ENCODE results near the gene RBM48. TPM values are rescaled to one million over a fixed set of nuclear protein-coding genes. Genes with fewer than 3 reads are reported as not detected.
"Not testable (repeated sequence)": the region's sequence is repeated elsewhere in the genome, so short reads cannot be mapped to it uniquely, and the experiment has no call there.

The RBM48 gene
- total RNA-seq, result 10 to 100 TPM; 13.9 to 16.4 TPM

DNA sequence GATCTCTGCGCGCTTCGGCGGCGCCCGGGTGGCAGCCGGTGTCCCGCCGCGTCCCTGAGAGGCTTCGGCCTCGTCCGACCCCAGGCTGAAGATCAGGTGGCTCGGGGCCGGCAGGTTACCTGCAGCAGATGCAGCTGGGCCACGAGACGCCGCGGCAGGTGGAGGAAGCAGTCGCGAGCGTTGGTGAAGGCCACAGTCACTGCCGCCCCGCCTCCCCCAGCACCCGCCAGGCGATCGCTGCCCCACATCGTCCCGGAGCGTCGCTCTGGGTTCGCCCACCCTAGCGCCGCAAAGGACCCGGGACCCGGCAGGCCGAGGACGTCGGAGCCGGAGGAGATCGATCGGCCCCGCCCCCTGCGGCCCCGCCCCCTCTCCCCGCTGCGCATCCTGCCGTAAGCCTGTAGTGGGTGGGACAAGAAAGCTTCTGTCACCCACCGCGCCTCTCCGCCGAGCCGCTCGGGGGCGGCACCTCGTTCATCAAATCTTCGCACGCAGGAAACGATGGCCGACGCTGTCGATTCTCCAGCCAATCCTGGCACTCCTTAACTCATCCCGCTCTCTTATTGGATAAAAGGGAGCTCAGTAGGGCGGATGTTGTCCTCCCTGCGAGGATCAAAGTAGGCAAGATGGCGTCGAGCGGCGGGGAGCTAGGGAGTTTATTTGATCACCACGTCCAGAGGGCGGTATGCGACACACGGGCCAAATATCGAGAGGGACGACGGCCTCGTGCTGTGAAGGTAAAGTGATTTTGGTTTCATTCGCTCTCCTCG, at the start of gene RBM48, which contains the start of gene PEX1:
Gene RBM48, plus strand, starts transcription at position 608 of the 770 bp plus-strand sequence. Its CDS starts 19 bp downstream, at position 627.
Gene PEX1, minus strand, starts transcription at position 333 of the 770 bp plus-strand sequence. Its CDS starts 85 bp downstream, at position 248.
- no peaks in the 10 kb centered on the region for H3K9me3 Mint-ChIP-seq
- peak within 1 kb of the TSS; percentile 93 for H3K4me3 Mint-ChIP-seq
- H3K27ac Mint-ChIP-seq, result peak within 1 kb of the TSS; percentile 94
- peak; percentile 95 for DNase-seq
- H3K4me1 Mint-ChIP-seq, result peaks cover 25% of the 10 kb centered on the region
- no peaks in the 10 kb centered on the region for H3K27me3 Mint-ChIP-seq
- peaks cover 2% of the 10 kb centered on the region for H3K36me3 Mint-ChIP-seq

DNA sequence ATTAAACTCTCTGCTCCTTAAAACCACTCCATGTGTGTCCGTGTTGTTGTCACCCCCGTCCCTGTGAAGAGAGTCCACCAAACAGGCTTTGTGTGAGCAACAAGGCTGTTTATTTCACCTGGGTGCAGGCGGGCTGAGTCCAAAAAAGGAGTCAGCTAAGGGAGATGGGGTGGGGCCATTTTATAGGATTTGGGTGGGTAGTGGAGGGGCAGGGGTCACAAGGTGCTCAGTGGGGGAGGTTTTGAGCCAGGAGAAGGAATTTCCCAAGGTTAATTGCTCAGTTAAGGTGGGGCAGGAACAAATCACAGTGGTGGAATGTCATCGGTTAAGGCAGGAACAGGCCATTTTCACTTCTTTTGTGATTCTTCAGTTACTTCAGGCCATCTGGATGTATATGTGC, 49.4 kb upstream of the RBM48 start:
- DNase-seq, H3K27ac Mint-ChIP-seq, H3K9me3 Mint-ChIP-seq, H3K4me3 Mint-ChIP-seq, H3K4me1 Mint-ChIP-seq, H3K36me3 Mint-ChIP-seq, H3K27me3 Mint-ChIP-seq: not testable (repeated sequence)

DNA sequence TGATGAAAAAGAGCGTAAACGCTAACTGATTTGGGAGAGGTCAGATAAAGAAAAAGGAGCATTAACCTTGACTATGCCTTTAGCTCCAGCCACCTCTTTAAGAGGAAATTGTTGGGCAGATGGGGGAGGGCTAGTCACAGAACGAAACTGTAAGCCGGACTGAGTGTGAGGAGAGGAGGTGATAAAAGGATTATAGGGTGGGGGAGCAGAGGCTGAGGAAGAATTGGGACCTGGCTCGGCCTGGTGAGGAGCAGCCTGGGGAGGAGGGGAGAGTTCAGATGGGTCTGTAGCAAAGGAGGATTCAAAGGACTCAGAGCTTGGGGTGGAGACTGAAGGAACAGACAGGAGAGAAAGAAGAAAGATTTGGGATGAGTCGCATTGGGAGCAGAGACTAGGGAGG, 45.0 kb upstream of the RBM48 start:
- not testable (repeated sequence) for DNase-seq, H3K36me3 Mint-ChIP-seq, H3K4me1 Mint-ChIP-seq, H3K27me3 Mint-ChIP-seq, H3K9me3 Mint-ChIP-seq, H3K4me3 Mint-ChIP-seq, H3K27ac Mint-ChIP-seq

DNA sequence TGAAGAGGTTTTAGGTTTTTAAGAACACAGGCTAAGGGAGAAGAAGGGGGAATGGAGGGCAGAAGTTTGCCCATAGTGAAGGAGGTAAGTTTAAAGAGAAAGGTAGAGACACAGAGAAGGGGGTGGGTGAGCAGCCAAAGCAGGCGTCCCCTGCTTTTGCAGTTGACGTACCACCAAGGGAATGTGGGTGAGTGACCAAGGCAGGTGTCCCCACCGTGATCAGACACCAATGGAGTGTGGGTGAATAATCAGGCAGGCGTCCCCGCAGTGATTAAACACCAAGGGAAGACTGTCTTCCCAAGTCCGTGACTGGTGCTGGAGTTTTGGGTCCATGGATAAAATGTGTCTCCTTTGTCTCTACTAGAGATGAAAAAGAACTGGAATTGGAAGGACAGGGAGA, 44.4 kb upstream of the RBM48 start:
- not testable (repeated sequence) for H3K9me3 Mint-ChIP-seq, H3K36me3 Mint-ChIP-seq, H3K27me3 Mint-ChIP-seq, H3K27ac Mint-ChIP-seq, H3K4me1 Mint-ChIP-seq, H3K4me3 Mint-ChIP-seq, DNase-seq

DNA sequence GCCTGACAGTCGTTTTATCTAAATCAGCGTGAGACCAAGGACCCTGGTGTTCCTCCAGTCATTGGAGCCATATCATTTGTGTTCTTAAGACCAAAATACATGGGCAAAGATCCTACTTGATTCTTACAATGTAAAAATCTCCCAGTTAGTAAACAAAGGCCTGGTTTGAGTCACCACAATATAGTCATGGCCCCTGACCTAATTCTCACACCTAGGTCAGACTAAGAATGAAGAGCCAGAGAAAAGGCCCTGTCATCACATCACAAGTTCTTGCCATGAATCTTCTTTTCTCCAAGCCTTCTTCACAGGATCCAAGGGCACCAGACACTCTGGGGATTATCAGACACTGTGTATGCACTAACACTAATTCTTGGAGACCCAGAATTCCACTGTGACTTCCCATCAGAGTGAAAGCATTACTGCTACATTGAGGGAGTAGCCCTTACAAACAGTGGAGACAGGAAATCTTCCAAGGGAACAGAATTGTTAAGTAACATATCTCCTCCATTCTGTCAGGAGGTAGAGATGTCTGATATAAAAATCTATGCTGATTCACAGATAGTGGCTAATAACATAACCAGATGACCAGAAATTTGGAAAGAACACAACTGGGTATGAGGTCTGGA, 43.2 kb upstream of the RBM48 start:
- DNase-seq, result no peak
- no peaks in the 10 kb centered on the region for H3K9me3 Mint-ChIP-seq
- H3K4me1 Mint-ChIP-seq, result no peaks in the 10 kb centered on the region
- H3K4me3 Mint-ChIP-seq, result no peak overlapping the region
- H3K27me3 Mint-ChIP-seq, result no peaks in the 10 kb centered on the region
- no peak overlapping the region for H3K27ac Mint-ChIP-seq
- peaks cover 4% of the 10 kb centered on the region for H3K36me3 Mint-ChIP-seq

DNA sequence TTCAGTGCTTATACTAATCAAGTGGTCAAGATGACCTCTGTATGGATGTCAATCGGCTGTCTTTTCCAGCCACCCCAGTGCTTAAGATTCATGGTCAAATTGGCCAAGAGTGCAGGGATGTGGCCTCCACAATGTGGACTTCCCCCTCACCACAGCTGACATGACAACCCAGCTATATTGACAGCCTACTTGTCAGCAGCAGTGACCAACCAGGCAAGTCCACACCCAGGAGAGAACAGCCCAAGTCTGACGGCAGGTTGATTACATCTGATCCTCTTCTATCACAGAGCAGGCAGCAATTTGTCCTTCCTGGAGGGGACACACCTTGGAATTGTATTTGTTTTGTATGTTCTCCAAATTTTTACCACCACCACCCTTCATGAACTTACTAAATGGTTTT, 42.6 kb upstream of the RBM48 start:
- Mint-ChIP-seq H3K36me3 (peaks cover 4% of the 10 kb centered on the region), H3K9me3 (no peaks in the 10 kb centered on the region), H3K4me1 (no peaks in the 10 kb centered on the region), H3K27me3 (no peaks in the 10 kb centered on the region), H3K4me3 (no peak overlapping the region), H3K27ac (no peak overlapping the region)
- DNase-seq, result no peak

DNA sequence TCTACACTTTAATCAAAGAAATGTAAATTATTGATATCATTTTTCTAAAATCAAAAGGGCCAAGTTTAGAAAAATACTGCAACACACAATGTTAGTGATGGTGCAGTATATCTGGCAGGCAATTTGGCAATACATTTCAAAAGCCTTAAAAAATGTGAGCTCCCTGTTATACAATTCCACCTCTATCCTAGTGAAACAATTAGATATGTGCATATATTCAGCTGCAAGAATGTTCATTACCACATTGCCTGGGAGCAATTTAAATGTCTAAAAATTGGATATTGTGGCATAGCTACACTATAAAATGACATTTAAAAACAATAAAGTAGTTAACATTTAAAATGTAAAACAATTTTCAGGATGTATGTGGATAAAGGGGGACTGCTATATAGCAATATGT, 40.8 kb upstream of the RBM48 start:
- Mint-ChIP-seq H3K27me3 (no peaks in the 10 kb centered on the region), H3K9me3 (no peaks in the 10 kb centered on the region), H3K36me3 (peaks cover 4% of the 10 kb centered on the region), H3K4me3 (no peak overlapping the region), H3K4me1 (no peaks in the 10 kb centered on the region), H3K27ac (no peak overlapping the region)
- DNase-seq, result no peak

DNA sequence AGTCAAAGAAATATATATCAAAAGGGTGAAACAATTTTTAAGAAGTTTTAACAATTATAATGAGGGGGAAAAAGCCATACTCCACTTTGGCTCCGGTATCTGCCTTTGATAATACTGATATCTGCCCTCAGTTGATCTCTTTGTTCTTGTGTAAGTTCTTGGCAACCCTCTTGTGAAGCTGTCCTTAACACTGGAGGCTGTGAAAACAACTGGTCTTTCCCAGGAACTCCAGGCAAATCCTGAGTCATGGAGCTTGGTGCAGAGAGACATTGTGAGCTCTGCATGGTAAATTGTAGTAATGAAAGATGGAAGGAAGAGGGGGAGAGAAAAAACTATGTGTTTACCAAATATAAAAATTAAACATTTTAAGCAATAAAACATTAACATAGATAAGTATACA, 39.0 kb upstream of the RBM48 start:
- Mint-ChIP-seq H3K27ac (no peak overlapping the region), H3K4me3 (no peak overlapping the region), H3K27me3 (no peaks in the 10 kb centered on the region), H3K36me3 (peaks cover 4% of the 10 kb centered on the region), H3K9me3 (no peaks in the 10 kb centered on the region), H3K4me1 (no peaks in the 10 kb centered on the region)
- DNase-seq, result no peak

DNA sequence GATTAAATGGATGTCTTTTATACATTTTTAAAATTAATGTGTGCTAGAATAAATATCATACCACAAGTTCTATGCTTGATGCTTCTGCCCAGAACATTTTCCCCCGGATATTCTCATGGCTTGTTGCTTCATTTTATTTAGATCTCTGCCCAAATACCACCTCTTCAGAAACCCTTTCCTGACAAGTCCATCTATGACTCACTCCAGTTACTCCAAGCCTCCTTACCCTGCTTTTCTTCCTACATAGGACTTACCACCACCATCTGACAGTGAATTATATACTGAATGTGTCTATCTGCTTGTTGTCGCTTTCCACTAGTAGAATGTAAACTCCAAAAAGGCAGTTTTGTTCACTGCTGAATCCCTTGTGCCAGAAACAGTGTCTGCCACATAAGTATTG, 31.7 kb upstream of the RBM48 start:
- Mint-ChIP-seq H3K36me3 (peaks cover 5% of the 10 kb centered on the region), H3K27ac (no peak overlapping the region), H3K4me1 (no peaks in the 10 kb centered on the region), H3K9me3 (no peaks in the 10 kb centered on the region), H3K27me3 (no peaks in the 10 kb centered on the region), H3K4me3 (no peak overlapping the region)
- no peak for DNase-seq

DNA sequence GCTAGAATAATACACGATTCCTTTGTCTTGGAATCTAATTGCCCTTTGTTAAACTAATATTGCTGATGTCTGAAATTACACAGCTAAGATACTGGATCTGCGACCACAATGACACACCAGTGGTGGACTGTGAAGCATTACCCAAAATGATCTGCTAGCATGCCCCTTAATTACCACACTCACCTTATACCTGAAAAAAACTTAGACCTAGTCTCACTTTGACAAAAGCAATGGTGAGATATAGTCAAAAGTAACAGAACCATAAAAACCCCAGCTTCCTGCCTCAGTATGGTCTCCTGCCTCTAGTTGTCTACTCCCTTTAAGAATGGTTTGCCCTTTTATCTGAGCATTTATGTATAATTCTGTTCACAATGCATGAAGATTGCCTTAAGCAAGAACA, 30.0 kb upstream of the RBM48 start:
- H3K9me3 Mint-ChIP-seq, result no peaks in the 10 kb centered on the region
- DNase-seq, result no peak
- no peak overlapping the region for H3K4me3 Mint-ChIP-seq
- H3K4me1 Mint-ChIP-seq, result no peaks in the 10 kb centered on the region
- H3K27me3 Mint-ChIP-seq, result no peaks in the 10 kb centered on the region
- H3K36me3 Mint-ChIP-seq, result peaks cover 7% of the 10 kb centered on the region
- H3K27ac Mint-ChIP-seq, result no peak overlapping the region

DNA sequence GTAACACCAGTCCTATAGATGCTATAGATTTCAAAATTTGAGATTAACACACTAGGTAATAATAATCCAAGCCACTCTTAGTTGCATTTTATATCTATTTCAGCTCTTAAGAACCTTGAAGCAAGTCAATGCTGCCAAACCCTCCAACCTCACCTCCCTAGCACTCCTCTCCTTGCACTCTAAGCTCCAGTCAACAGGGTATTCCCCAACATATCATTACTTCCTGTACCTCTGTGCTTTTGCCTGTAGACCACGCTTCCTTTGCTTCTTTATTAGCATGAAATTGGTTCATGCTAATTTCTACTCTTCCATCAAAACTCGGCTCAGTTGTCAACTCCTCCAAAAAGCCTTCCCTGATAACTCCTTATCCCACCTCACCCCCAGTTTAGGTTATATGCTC, 24.8 kb upstream of the RBM48 start:
- Mint-ChIP-seq H3K4me1 (peaks cover 3% of the 10 kb centered on the region), H3K27me3 (no peaks in the 10 kb centered on the region), H3K9me3 (no peaks in the 10 kb centered on the region), H3K4me3 (no peak overlapping the region), H3K36me3 (peaks cover 13% of the 10 kb centered on the region), H3K27ac (no peak overlapping the region)
- DNase-seq, result no peak

DNA sequence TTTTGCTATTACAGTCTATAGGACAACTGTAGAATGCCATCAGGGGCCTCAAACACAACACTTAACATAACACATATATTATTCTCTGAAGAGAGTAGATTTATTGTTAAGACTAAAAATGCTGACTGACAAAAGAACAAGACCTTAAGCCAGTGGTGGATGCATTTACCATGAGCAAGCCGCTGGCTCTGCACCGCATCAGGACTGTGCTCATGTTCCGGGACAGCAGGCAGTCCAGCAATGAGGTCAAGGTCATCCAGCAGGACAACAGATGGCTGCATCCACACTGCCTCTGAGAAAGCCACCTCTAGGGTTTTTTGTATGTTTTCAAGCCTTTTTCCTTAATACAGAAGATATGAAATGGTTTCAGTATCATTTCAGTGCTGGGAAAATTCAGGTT, 24.0 kb upstream of the RBM48 start:
- H3K36me3 Mint-ChIP-seq, result peaks cover 13% of the 10 kb centered on the region
- H3K27ac Mint-ChIP-seq, result no peak overlapping the region
- no peak for DNase-seq
- H3K4me1 Mint-ChIP-seq, result peaks cover 3% of the 10 kb centered on the region
- H3K4me3 Mint-ChIP-seq, result no peak overlapping the region
- no peaks in the 10 kb centered on the region for H3K9me3 Mint-ChIP-seq
- no peaks in the 10 kb centered on the region for H3K27me3 Mint-ChIP-seq

DNA sequence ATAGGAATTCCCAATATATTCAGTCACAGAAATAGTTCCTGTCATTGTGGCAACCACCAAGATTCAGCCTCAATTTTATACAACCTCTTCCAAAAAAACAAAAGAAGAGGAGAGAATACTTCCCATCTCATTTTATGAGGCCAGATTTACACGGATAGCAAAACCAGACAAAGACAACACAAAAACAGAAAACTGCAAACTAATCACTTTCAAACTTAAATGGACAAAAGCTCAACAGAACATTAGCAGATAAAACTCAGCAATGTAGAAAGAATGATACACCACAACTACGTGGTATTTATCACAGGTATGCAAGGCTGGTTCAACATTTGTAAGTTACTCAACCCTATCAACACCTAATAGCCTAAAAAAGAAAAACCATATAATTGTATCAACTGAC, 22.2 kb upstream of the RBM48 start:
- H3K27ac Mint-ChIP-seq, result no peak overlapping the region
- no peaks in the 10 kb centered on the region for H3K9me3 Mint-ChIP-seq
- H3K4me3 Mint-ChIP-seq, result no peak overlapping the region
- no peak for DNase-seq
- H3K4me1 Mint-ChIP-seq, result peaks cover 3% of the 10 kb centered on the region
- H3K36me3 Mint-ChIP-seq, result peaks cover 13% of the 10 kb centered on the region
- H3K27me3 Mint-ChIP-seq, result no peaks in the 10 kb centered on the region

DNA sequence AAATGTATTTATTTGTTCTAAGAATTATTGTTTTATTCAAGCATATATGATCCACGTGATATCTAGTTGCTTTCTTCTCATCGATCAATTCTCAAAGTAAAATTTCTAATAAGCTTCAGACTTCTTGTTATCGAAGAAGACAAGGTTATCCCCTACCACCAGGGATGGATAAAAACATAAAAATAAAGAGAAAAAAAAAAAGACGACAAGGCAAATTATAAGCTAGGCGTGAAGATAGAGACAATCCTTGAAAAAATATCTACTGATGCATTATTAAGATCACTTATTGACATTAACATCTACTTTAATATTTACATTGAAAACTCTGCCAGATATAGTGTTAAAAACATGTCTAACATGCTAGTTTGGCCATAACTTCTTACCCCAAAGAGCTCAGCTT, 19.6 kb upstream of the RBM48 start:
- no peak overlapping the region for H3K27ac Mint-ChIP-seq
- H3K27me3 Mint-ChIP-seq, result no peaks in the 10 kb centered on the region

DNA sequence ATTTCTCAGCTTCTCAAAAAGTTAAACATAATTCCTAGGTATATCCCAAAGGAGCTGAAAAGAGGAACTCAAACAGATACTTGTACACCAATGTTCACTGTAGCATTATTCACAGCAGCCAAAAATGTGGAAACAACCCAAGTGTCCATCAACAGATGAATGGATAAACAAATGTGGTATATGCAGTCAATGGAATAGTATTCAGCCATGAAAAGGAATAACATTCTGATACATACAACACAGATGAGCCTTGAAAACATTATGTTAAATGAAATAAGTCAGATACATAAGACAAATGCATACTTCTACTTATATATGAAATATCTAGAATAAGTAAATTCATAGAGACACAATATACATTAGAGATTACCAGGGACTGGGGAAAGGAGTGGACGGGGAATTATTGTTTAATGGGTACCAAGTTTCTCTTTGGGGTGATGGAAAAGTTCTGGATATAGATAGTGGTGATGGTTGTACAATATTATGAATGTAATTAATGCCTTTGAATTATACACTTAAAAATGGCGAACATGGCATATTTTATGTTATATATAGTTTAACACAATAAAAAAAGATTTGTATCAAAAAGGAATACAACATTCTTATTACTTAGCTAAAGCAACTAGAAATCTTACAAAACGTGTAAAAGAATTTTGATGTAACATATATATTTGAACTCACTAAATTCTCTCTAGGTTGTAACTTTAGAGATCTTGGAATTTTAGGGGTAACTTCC, 15.3 kb upstream of the RBM48 start:
- Mint-ChIP-seq H3K27me3 (no peaks in the 10 kb centered on the region), H3K36me3 (peaks cover 1% of the 10 kb centered on the region), H3K4me1 (peaks cover 8% of the 10 kb centered on the region), H3K27ac (no peak overlapping the region), H3K4me3 (no peak overlapping the region), H3K9me3 (no peaks in the 10 kb centered on the region)
- no peak for DNase-seq

More for the DNA sequence above, 19.6 kb upstream of the RBM48 start:
- Mint-ChIP-seq H3K36me3 (peaks cover 10% of the 10 kb centered on the region), H3K4me3 (no peak overlapping the region), H3K9me3 (no peaks in the 10 kb centered on the region), H3K4me1 (peaks cover under 1% of the 10 kb centered on the region)
- DNase-seq, result no peak

Data from activated naive CD8-positive, alpha-beta T cell treated with anti-CD3 and anti-CD28 coated beads for 36 hours (primary cell).